OCI-LY3 (cell line): Measurements from ENCODE around the gene CDCA3.

Source experiments
- H2AFZ ChIP-seq: fragments of 200-600, 300-600 bp; shearing (Covaris generic); 2 replicates; pipeline ENCODE4 v1.6.0; 2014; ENCODE audit warnings: antibody characterized with exemption, low read depth, low read length
- H3K27ac ChIP-seq: fragments of 200-600, 300-600 bp; sonication (generic); 2 replicates; pipeline ENCODE4 v1.5.1; 2014; ENCODE audit warnings: mild to moderate bottlenecking, low read length, moderate library complexity, mixed read lengths
- H3K27me3 ChIP-seq: fragments of 200-600, 300-600 bp; sonication (generic); 2 replicates; pipeline ENCODE4 v1.6.1; 2014; ENCODE audit warnings: low read depth, low read length, mixed read lengths
- H3K36me3 ChIP-seq: fragments of 200-600, 300-600 bp; sonication (generic); replicated peaks from 2 replicates; pipeline ENCODE3; 2014; ENCODE audit warnings: low read depth, low read length, mixed read lengths
- H3K4me1 ChIP-seq: fragments of 300-600, 200-600 bp; sonication (generic); 2 replicates; pipeline ENCODE4 v1.6.1; 2014; ENCODE audit warnings: low read length, mixed read lengths
- H3K4me2 ChIP-seq: fragments of 200-600, 300-600 bp; sonication (generic); 2 replicates; pipeline ENCODE4 v1.6.1; 2014; ENCODE audit warnings: low read length, mixed read lengths
- H3K4me3 ChIP-seq: fragments of 300-600, 200-600 bp; sonication (generic); 2 replicates; pipeline ENCODE4 v1.5.1; 2014; ENCODE audit warnings: antibody characterized with exemption, mild to moderate bottlenecking, low read length, moderate library complexity
- H3K79me2 ChIP-seq: fragments of 300-600, 200-600 bp; shearing (Covaris generic); 2 replicates; pipeline ENCODE4 v1.6.1; 2014; ENCODE audit warnings: mild to moderate bottlenecking, low read length, mixed read lengths
- H3K9ac ChIP-seq: fragments of 300-600, 200-600 bp; shearing (Covaris generic); 2 replicates; pipeline ENCODE4 v1.6.0; 2014; ENCODE audit warnings: mild to moderate bottlenecking, low read length, moderate library complexity
- H3K9me3 ChIP-seq: fragments of 200-600, 300-600 bp; shearing (Covaris generic); 2 replicates; pipeline ENCODE4 v1.6.1; 2014; ENCODE audit warnings: low read length, mixed read lengths; ENCODE audit not compliant: insufficient read depth
- H4K20me1 ChIP-seq: fragments of 200-600, 300-600 bp; sonication (generic); 2 replicates; pipeline ENCODE4 v1.6.1; 2016; ENCODE audit warnings: low read length, mixed read lengths; ENCODE audit not compliant: insufficient read depth
- CTCF ChIP-seq: fragments of 200-600, 300-600 bp; sonication (generic); IDR thresholded peaks from 2 replicates; pipeline ENCODE4 v1.5.1; 2014; ENCODE audit warnings: antibody characterized with exemption, low read length, low read depth
- EZH2phosphoT487 ChIP-seq: fragments of 200-600 bp; shearing (Covaris generic); IDR thresholded peaks from 2 replicates; pipeline ENCODE4 v1.6.1; 2018; ENCODE audit warnings: antibody characterized with exemption, mixed run types, low read depth

CDCA3 gene

GRCh38 chr12:6838854-6839253 is 12.2 kb downstream of the CDCA3 start:
- no peak overlapping the region; the same call in 1 of the 2 replicates for H3K9ac ChIP-seq
- peak overlapping the region; percentile 85; the same call in 1 of the 2 replicates for H3K4me2 ChIP-seq
- no peaks in the 10 kb centered on the region for H3K36me3 ChIP-seq
- TF ChIP-seq EZH2phosphoT487: no peak
- TF ChIP-seq CTCF: no peak
- no peaks in the 10 kb centered on the region for H3K27me3 ChIP-seq
- H3K79me2 ChIP-seq: no peaks in the 10 kb centered on the region
- no peaks in the 10 kb centered on the region for H4K20me1 ChIP-seq
- H3K4me3 ChIP-seq: no peak overlapping the region
- H2AFZ ChIP-seq: no peak overlapping the region
- H3K9me3 ChIP-seq: no peaks in the 10 kb centered on the region
- H3K27ac ChIP-seq: no peak overlapping the region
- peaks cover 45% of the 10 kb centered on the region for H3K4me1 ChIP-seq

GRCh38 chr12:6837370-6838060 is 13.6 kb downstream of the CDCA3 start:
- Histone ChIP-seq H3K27ac (no peak overlapping the region), H4K20me1 (no peaks in the 10 kb centered on the region), H3K4me2 (no peak overlapping the region), H3K36me3 (no peaks in the 10 kb centered on the region), H3K9ac (no peak overlapping the region), H3K4me1 (peaks cover 41% of the 10 kb centered on the region), H3K4me3 (no peak overlapping the region), H3K79me2 (no peaks in the 10 kb centered on the region), H2AFZ (no peak overlapping the region), H3K27me3 (no peaks in the 10 kb centered on the region), H3K9me3 (no peaks in the 10 kb centered on the region)
- TF ChIP-seq CTCF: no peak
- TF ChIP-seq EZH2phosphoT487: no peak

- peaks cover under 1% of the 10 kb centered on the region for H3K36me3 ChIP-seq
- peaks cover 41% of the 10 kb centered on the region for H3K4me1 ChIP-seq
- H3K27ac ChIP-seq: no peak overlapping the region
- no peaks in the 10 kb centered on the region for H3K27me3 ChIP-seq
- no peak overlapping the region for H3K9ac ChIP-seq
- H4K20me1 ChIP-seq: no peaks in the 10 kb centered on the region
- no peaks in the 10 kb centered on the region for H3K79me2 ChIP-seq
- no peaks in the 10 kb centered on the region for H3K9me3 ChIP-seq
- H3K4me3 ChIP-seq: no peak overlapping the region
- TF ChIP-seq EZH2phosphoT487: no peak
- TF ChIP-seq CTCF: no peak
- H3K4me2 ChIP-seq: no peak overlapping the region
- no peak overlapping the region for H2AFZ ChIP-seq
Measured at GRCh38 chr12:6836851-6837250, 14.2 kb downstream of the CDCA3 start.

GRCh38 chr12:6834873-6835272 is 16.2 kb downstream of the CDCA3 start:
- Histone ChIP-seq H3K4me2 (no peak overlapping the region), H3K36me3 (peaks cover 2% of the 10 kb centered on the region), H4K20me1 (no peaks in the 10 kb centered on the region), H3K9ac (no peak overlapping the region), H3K27me3 (peaks cover 8% of the 10 kb centered on the region; the same call in 1 of the 2 replicates), H3K4me1 (peaks cover 28% of the 10 kb centered on the region), H3K9me3 (no peaks in the 10 kb centered on the region), H3K79me2 (no peaks in the 10 kb centered on the region), H3K4me3 (no peak overlapping the region), H3K27ac (no peak overlapping the region), H2AFZ (no peak overlapping the region)
- TF ChIP-seq CTCF: no peak
- TF ChIP-seq EZH2phosphoT487: no peak
